ENCODE results near the gene UGT2B11.
"Not testable (repeated sequence)": the region's sequence is repeated elsewhere in the genome, so short reads cannot be mapped to it uniquely, and the experiment has no call there.

UGT2B11 gene

DNA sequence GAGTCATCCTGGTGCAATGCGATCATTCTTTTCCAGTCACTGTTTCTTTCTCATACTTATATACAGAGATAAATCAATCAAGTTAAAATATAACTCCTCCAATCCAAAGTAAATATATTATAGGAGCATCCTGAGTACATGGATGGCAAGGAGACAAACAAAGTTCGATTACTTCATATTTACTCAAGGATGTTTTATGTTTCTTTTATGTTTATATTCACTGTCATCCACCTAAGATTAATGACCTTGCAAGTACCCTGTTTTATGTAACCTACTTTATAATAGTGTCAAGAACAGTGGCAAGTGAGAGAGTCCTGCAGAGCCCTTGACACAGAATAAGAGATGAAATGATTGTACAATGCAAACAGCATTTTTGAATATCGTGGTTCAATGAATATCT is at the start of gene UGT2B11:
TSS of gene UGT2B11 (minus strand) at position 33 of the 400 bp plus-strand sequence. CDS start at position 7, 26 bp downstream.
- Histone ChIP-seq H3K4me1 (ENCODE audit: insufficient read depth, low read length) (no peaks in the 10 kb centered on the region), H3K36me3 (ENCODE audit: insufficient read depth, low read length) (no peaks in the 10 kb centered on the region), H3K9me3 (ENCODE audit: control insufficient read depth, insufficient read depth, low read length) (no peaks in the 10 kb centered on the region), H3K9ac (ENCODE audit: low read depth, low read length) (no peak within 1 kb of the TSS)

DNA sequence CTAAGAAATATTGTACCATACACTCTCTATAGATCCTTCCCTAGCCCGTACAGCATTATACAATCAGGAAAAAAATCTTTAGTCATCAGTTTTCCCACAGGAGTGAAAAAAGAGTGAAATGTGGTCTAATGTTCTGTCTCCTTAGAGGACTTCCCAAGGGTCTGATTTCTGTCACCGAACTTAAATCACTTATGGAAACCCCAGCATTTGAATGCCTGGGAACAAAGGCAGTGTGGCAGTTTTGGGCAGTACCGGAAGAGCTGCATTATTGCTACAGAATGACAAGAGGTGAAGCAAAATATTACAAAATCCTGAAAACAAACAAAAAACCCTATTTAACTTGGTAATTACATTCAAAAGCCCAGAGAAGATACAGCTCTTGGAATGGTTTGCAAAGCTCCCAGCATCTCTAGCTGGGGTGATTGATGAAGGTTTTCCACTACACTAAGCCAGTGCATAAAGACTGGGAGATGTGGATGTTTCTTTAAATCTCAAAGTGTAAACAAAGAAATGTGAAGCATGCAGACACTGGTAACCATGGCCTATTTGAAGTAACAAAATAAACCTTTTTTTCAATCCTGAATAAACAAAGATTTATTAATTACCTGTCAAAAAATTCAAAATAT is 38.7 kb upstream of the UGT2B11 start:
- not testable (repeated sequence) for H3K9me3 ChIP-seq (ENCODE audit: control insufficient read depth, insufficient read depth, low read length); H3K4me1 ChIP-seq (ENCODE audit: insufficient read depth, low read length); H3K9ac ChIP-seq (ENCODE audit: low read depth, low read length); H3K36me3 ChIP-seq (ENCODE audit: insufficient read depth, low read length)

DNA sequence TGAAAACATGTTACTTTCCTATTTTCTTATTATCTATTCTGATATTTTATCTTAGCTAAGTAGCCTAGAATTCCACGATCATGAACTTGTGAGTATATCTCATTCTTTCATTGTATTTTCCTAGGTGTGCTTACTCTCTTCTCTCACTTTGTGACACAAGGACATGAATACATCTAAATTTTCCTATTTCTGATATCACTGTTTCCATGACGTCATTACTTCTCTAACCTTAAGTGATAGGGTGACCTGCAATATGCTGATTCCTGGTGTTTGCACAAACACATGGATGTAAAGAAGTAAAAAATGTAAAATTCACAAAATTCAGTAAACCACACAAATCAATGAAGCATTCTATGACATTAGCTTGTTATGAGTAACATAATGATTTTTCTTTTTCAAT is 36.3 kb upstream of the UGT2B11 start:
- not testable (repeated sequence) for H3K36me3 ChIP-seq (ENCODE audit: insufficient read depth, low read length); H3K9me3 ChIP-seq (ENCODE audit: control insufficient read depth, insufficient read depth, low read length); H3K9ac ChIP-seq (ENCODE audit: low read depth, low read length); H3K4me1 ChIP-seq (ENCODE audit: insufficient read depth, low read length)

DNA sequence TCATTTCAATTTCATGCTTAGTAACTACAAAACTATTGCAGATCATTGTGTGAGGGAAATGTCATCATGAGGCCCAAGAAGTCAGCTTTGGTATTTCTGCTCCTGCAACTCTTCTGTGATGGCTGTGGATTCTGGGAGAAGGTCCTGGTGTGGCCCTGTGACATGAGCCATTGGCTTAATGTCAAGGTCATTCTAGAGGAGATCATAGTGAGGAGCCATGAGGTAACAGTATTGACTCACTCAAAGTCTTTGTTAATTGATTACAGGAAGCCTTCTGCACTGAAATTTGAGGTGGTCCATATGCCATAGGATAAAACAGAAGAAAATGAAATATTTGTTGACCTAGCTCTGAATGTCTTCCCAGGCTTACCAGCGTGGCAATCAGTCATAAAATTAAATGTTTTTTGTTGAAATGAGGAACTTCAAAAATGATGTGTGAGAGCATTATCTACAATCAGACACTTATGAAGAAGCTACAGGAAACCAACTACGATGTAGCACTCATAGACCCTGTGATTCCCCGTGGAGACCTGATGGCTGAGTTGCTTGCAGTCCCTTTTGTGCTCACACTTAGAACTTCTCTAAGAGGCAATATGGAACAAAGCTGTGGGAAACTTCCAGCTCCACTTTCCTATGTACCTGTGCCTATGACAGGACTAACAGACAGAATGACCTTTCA is 28.2 kb upstream of the UGT2B11 start:
- H3K9me3 ChIP-seq (ENCODE audit: control insufficient read depth, insufficient read depth, low read length); H3K9ac ChIP-seq (ENCODE audit: low read depth, low read length); H3K4me1 ChIP-seq (ENCODE audit: insufficient read depth, low read length); H3K36me3 ChIP-seq (ENCODE audit: insufficient read depth, low read length): not testable (repeated sequence)

DNA sequence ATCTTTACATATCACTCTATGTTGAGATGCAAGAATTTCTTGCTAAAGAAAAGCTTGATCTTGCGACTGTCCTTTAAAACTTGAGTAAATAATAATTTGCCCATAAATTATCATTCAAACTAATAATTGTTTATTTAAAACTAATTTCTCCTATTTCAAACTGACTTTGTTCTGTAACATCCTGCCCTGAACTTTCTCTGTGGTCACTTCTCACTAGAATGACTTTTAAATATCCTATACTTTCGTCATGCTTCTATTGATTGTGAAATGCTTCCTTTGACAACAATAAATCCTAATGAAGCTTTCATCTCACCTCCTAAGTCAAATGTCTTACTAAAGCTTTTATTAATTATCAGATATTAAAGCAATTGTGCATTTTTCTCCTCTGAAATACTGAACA is 27.2 kb upstream of the UGT2B11 start:
- not testable (repeated sequence) for H3K4me1 ChIP-seq (ENCODE audit: insufficient read depth, low read length); H3K36me3 ChIP-seq (ENCODE audit: insufficient read depth, low read length); H3K9me3 ChIP-seq (ENCODE audit: control insufficient read depth, insufficient read depth, low read length); H3K9ac ChIP-seq (ENCODE audit: low read depth, low read length)

DNA sequence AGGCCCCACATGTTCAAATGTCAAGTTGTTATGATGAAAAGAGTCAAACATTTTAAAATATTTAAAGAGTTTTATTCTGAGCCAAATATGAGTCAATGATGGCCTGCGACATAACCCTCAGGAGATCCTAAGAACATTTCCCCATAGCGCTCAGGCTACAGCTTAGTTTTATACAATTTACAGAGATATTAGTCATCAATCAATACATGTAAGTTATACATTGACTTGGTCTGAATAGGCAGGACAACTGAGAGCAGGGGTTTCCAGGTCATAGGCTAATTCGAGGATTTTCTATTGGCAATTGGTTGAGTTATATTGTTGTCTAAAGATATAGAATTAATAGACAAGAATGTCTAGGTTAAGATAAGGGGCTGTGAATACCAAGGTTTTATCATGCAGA is 26.2 kb upstream of the UGT2B11 start:
- not testable (repeated sequence) for H3K9ac ChIP-seq (ENCODE audit: low read depth, low read length); H3K4me1 ChIP-seq (ENCODE audit: insufficient read depth, low read length); H3K9me3 ChIP-seq (ENCODE audit: control insufficient read depth, insufficient read depth, low read length); H3K36me3 ChIP-seq (ENCODE audit: insufficient read depth, low read length)

DNA sequence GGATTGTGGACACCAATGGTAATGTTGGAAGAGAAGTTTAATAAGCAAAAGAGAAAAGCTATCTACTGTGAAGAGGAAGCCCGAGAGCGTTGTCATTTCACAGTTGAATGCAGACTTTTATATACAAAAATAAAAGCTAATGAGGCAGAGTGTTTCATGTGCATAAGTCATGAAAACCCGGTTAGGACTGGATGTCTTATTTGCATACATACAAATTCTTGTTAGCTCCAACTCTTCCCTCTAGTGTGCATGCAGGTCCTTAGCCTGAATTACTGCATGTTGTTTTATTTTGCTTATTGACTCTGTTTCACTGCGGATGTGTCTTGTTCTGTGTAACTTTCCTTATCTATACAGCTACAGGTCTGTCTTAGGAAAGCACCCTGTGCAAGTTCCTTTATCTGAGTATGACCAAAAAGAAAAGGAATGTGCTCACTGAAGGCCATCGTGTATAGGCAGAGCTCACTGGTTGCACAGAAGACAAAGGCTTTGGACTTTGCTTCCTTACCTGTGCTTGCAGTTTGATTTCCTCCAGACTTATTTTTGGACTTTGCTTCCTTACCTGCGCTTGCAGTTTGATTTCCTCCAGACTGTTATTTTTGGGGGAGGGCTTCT is 25.1 kb upstream of the UGT2B11 start:
- Histone ChIP-seq H3K9me3 (ENCODE audit: control insufficient read depth, insufficient read depth, low read length) (no peaks in the 10 kb centered on the region), H3K9ac (ENCODE audit: low read depth, low read length) (no peak overlapping the region), H3K36me3 (ENCODE audit: insufficient read depth, low read length) (no peaks in the 10 kb centered on the region), H3K4me1 (ENCODE audit: insufficient read depth, low read length) (no peaks in the 10 kb centered on the region)

DNA sequence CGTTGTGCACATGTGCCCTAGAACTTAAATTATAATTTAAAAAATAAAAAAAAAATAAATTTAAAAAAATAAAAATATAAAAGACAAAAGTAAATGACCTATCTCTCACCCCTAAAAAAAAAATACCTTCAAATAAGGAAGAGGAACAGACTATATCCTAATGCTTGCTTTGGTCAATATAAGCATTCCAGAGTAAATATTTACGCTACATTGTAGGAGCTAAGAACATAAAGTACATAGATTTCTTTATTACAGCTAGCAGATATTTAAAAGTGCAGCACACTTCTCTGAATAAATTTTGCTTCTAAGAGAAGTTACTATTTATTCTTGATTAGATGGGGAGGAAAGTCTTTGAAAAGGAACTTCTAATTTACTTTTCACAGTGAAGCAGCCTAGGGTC is 24.5 kb upstream of the UGT2B11 start:
- Histone ChIP-seq H3K9ac (ENCODE audit: low read depth, low read length) (no peak overlapping the region), H3K36me3 (ENCODE audit: insufficient read depth, low read length) (no peaks in the 10 kb centered on the region), H3K4me1 (ENCODE audit: insufficient read depth, low read length) (no peaks in the 10 kb centered on the region), H3K9me3 (ENCODE audit: control insufficient read depth, insufficient read depth, low read length) (no peaks in the 10 kb centered on the region)

DNA sequence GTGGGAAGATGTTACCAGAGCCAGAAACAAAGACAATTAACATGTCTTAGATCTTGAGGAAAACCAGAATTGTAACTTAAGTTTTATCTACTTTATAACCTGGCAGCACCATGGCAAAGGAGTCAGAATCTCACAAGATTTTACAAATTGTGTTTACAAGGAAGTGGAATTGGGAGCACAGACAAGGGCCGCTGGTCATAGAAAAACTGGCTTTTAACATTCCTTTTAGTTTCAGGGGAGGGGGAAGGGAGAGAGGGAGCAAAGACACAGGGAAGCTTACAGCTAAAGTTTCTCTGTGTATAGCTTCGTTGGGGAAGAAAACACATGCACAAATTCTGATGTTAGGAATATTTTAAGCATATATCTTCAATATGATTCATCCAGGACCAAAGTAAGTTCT is 10.3 kb upstream of the UGT2B11 start:
- Histone ChIP-seq H3K4me1 (ENCODE audit: insufficient read depth, low read length) (no peaks in the 10 kb centered on the region), H3K36me3 (ENCODE audit: insufficient read depth, low read length) (no peaks in the 10 kb centered on the region), H3K9ac (ENCODE audit: low read depth, low read length) (no peak overlapping the region), H3K9me3 (ENCODE audit: control insufficient read depth, insufficient read depth, low read length) (no peaks in the 10 kb centered on the region)

DNA sequence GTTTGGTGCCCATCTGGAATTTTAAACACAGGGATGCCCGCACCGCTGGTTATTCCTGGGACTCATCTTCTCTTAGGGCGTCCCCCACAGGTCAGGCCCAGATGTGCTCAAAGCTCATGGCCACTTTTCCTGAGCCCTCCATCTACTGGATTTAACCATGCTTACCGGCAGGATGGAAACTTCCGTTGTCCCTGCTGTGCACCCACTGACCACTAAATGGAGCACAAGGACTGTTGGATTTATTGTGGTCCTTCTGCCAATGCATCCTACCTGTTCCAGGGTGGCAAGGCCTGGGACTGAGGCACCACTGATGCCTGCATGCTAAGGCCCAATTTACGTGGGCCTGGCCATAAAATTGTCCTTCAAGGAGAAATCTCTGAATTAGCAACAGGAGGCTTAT is 8.7 kb upstream of the UGT2B11 start:
- not testable (repeated sequence) for H3K4me1 ChIP-seq (ENCODE audit: insufficient read depth, low read length); H3K36me3 ChIP-seq (ENCODE audit: insufficient read depth, low read length); H3K9ac ChIP-seq (ENCODE audit: low read depth, low read length); H3K9me3 ChIP-seq (ENCODE audit: control insufficient read depth, insufficient read depth, low read length)

DNA sequence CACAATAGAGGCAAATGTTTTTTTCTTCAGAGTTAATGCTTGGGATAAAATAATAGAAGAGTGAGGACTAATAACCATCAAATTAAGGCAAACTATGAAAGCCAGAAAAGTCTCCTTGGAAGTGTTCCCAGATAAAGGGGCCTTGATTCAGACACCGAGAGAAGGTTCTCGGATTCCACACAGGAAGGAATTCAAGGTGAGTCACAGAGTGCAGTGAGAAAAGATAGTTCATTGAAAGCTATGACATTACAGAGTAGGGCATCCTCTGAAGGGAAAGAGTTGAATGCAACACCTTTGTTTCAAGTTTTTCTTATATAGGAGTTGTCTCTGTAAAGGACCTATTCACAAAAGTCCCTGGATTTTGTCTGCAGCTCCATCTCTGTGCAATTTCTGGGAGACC is 3.9 kb upstream of the UGT2B11 start:
- H3K4me1 ChIP-seq (ENCODE audit: insufficient read depth, low read length); H3K36me3 ChIP-seq (ENCODE audit: insufficient read depth, low read length); H3K9ac ChIP-seq (ENCODE audit: low read depth, low read length); H3K9me3 ChIP-seq (ENCODE audit: control insufficient read depth, insufficient read depth, low read length): not testable (repeated sequence)

DNA sequence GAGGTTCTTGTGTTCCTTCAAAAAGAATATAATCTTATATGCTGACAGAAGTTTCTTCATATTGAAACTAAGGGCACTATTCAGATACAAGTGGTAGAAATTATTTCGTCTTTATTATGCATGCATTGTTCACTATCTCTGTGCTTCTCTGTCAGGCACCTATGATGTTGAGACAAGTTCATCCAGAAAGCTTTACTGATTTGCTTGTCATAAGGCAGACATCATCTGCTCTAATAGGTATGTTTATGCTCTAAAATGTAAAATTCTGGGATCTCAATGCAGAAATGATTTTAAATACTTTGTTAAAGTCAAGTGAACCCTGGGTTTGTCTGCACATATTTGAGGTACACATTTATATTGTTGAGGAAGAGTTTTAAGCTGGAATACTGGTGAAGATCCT is 3.6 kb downstream of the UGT2B11 start:
- no peak overlapping the region for H3K9ac ChIP-seq (ENCODE audit: low read depth, low read length)
- no peaks in the 10 kb centered on the region for H3K36me3 ChIP-seq (ENCODE audit: insufficient read depth, low read length)
- H3K9me3 ChIP-seq (ENCODE audit: control insufficient read depth, insufficient read depth, low read length) = no peaks in the 10 kb centered on the region
- no peaks in the 10 kb centered on the region for H3K4me1 ChIP-seq (ENCODE audit: insufficient read depth, low read length)

DNA sequence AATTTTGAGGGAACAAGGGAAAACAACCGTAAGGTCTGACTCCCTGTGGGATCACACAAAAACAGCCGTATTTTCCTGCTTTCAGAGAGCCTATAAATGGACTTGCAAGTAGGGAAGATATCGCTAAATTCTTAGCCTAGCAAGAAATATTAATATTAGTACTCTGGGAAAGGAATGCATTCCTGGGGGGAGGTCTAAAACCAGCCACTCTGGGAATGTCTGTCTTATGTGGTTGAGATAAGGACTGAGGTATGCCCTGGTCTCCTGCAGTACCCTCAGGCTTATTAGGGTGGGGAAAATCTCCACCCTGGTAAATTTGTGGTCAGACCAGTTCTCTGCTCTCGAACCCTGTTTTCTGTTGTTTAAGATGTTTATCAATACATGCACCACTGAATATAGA is 16.0 kb downstream of the UGT2B11 start:
- not testable (repeated sequence) for H3K9ac ChIP-seq (ENCODE audit: low read depth, low read length); H3K9me3 ChIP-seq (ENCODE audit: control insufficient read depth, insufficient read depth, low read length); H3K4me1 ChIP-seq (ENCODE audit: insufficient read depth, low read length); H3K36me3 ChIP-seq (ENCODE audit: insufficient read depth, low read length)

DNA sequence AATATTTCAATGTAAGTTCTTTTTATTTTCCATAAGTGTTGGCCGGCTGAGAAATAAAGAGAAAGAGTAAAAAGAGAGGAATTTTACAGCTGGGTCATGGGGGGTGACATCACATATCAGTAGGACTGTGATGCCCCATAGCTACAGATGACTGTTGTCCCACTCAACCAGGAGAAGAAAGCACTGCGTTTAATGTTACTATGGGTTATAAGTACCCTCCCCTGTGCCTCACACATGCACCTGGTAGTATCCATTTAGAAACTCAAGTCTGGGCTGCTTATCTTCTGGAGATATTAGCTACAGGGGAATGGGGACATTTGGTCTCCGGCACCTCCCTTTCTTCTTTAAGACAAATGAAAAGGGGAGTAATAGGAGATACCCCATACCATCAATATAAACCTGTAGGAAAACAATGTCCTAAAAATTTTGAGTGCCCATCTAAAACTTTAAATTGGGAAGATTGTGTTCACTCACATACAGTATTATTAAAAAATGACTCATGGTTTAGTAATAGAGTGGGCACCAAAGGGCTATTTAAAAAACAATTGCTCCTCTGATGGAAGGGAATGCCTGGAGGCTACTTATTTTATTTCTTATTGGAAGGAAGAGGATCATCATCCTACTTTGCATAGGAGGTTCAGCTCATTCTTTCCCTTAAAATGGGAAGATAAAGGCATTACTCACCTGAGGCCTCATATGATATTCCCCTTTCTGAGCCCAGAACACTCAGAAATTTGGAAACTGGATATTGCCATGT is 18.2 kb downstream of the UGT2B11 start:
- Histone ChIP-seq H3K36me3 (ENCODE audit: insufficient read depth, low read length) (no peaks in the 10 kb centered on the region), H3K4me1 (ENCODE audit: insufficient read depth, low read length) (no peaks in the 10 kb centered on the region)

DNA sequence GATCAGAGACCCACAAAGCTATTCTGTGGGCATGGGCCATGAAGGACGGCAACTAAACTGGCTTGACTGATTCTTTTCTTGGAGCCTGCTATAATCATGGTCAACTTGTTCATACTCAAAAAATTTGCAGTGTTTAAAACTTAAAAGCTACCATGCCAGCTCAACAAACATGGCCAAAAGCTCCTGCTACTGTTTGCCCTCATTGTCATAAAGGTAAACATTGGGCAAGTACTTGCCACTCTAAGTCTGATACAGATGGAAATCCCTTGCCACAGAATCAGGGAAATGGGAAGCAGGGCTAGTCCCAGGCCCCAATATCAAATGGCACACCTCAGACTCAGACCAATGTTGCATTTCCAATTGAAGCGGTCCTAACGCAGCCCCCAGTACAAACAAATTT is 20.4 kb downstream of the UGT2B11 start:
- Histone ChIP-seq H3K36me3 (ENCODE audit: insufficient read depth, low read length) (no peaks in the 10 kb centered on the region), H3K9me3 (ENCODE audit: control insufficient read depth, insufficient read depth, low read length) (no peaks in the 10 kb centered on the region), H3K4me1 (ENCODE audit: insufficient read depth, low read length) (no peaks in the 10 kb centered on the region), H3K9ac (ENCODE audit: low read depth, low read length) (no peak overlapping the region)

More for the DNA sequence above, 18.2 kb downstream of the UGT2B11 start:
- H3K9me3 ChIP-seq (ENCODE audit: control insufficient read depth, insufficient read depth, low read length) = no peaks in the 10 kb centered on the region
- H3K9ac ChIP-seq (ENCODE audit: low read depth, low read length) = no peak overlapping the region
